CD4-positive, alpha-beta T cell treated with Interleukin-4 for 4 hours (primary cell): ENCODE data around the gene WASL.
"Not testable (repeated sequence)": the region's sequence is repeated elsewhere in the genome, so short reads cannot be mapped to it uniquely, and the experiment has no call there.

Source experiments
- DNase-seq: peaks from one replicate; pipeline ENCODE4 v3.0.0-alpha.2; 2020

WASL gene

DNA sequence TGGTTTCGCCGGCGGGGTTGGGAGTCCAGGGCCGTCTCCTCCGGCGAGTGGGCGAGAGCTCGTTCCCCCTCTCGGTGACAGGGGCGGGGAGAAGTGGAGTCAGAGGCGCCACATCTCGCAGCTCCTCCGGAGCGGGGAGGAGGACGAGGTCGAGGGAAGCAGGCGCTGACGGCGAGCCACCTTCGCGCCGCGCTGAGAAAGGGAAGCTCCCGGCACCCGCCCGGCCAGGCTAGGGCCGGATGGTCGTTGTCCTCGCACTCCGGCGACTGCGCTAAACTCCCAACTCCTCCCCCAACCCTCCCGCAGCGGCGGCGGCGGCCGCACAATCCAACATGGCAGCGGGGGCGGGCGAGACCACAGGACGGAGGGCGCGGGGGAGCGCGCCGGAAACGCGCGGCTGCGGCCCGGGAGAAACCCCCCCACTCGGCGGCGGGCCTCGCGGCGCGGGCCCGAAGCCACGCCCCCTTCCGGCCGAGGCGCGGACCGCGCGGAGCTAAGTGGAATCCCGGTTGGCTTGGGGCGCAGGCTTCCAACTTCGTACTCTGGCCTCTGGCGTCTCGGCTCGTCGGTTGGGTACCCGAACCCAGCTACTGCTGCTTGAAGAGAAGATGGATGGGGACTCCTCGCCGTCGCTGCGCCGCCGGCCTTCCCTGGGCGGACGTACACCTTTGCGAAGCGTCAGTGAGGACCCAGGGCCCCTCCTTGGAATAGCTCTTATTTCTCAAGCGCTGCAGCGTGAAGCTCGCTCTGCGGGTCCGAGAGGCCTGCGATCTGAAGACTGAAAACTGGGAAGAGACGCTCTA, at the start of gene WASL:
WASL (minus strand) TSS at position 270 of the 803 bp plus-strand sequence; CDS start at position 1, 269 bp downstream.
- DNase-seq, result peak; percentile 87

DNA sequence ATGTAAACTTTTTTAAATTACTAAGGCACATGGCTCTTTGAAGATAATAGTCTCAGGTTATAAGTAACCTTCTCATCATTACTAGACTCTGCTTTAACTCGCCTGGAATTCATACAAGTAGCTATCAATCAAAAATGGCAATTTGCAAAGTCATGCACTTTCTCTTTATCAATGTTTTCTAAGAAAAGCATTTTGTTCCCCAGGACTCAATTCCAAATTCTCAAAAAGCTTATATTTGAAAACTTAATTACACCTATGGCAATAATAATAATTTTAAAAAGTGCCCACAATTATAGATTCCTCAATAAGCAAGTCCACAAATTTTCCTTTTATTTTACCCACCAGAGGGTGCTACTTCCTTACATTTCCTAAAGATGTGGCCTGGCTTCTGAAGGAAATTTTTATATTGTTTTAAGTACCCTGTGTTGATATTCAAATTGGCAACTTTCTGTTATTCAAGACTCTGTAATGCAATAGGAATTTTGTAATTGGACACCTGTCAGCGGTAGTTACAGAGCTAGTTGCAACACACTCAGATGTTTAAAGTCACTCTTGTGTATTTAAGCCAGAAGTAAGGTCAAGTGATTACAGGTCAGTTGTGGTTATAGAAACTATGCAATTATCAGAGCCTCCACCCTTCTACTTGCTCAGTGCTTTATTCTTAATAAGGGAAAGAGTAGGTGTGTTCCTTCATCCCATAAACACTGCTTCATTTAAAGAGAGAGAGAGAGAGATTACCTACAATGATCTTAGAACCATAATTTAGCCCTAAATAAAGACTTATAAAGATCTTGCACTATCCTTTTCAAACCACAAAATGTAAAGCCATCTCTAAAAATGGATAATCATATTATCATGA, 49.1 kb upstream of the WASL start:
- no peak for DNase-seq

DNA sequence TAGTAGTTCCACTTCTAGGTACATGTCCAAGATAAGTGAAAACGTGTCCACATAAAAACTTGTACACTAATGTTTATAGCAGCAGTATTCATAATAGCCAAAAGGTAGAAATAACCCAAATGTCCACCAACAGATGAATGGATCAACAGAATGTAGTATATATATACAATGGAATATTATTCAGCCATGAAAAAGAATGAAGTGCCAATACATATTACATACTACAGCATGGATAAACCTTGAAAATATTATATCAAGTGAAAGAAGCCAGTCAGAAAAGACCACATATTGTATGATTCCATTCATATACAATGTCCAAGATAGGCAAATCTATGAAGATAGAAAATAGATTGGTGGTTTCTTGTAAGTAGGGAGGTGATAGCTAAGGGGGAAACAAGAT, 47.8 kb upstream of the WASL start:
- DNase-seq, result no peak

DNA sequence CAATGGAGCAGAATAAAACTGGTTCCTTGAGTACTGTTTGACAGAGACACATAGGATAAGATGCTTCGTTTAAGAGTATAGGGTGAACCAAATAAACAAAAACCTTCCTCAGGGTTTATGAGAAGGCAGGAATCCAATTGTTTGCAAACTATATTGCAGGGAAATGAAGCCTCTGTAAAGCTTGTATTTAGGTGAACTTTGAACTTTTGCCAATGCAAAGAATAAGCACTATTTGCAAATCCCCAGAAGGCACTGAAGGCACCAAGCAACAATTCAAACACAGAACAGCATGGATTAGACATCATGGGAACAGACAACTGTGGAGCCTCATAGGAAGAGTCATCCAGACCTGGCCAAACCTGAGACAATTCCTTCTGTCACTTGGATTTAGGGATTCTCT, 47.1 kb upstream of the WASL start:
- no peak for DNase-seq

DNA sequence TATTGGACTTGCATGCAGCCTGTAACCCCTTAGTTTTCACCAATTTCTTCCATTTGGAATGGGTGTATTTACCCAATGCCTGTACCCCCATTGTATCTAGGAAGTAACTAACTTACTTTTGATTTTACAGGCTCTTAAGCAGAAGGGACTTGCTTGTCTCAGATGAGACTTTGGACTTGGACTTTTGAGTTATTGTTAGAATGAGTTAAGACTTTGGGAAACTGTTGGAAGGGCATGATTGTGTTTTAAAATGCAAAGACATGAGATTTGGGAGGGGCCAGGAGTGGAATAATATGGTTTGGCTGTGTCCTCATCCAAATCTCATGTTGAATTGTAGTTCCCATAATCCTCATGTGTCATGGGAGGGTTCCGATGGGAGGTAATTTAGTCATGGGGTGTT, 46.3 kb upstream of the WASL start:
- DNase-seq, result not testable (repeated sequence)

DNA sequence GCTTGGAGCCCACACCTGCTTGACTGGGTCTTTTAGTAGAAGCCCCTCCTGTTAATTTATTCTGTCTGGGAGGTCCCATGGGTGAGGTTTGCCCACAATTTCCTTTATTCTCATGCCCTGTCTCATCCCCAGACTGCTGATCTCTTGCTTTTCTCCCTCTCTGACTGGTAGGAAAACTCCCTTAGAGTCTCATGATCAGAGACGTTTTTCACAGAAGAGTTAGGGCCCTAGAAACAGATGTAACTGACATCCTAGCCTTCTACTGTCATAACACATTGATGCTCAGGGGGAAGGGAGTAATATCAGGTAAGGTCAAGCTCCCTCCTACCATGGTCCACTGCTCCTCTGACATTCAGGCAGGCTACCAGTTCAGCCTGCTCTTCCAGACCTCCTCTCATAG, 43.7 kb upstream of the WASL start:
- no peak for DNase-seq

DNA sequence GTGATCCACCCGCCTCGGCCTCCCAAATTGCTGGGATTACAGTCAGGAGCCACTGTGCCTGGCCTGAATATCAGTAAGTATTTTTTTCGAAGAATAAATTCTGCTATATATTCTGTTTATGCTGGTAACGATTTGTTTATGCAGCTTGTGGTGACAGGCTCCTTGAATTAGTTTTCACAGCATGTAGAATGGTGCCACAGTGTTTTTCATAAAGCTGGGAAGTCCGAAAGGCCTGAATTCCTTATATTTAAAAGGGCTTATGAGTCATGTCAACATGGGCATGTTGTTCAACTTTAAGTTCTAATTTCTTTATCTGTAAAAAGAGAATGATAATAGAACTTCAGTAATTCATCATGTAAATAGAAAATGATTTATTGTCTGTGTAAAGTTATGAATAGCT, 42.2 kb upstream of the WASL start:
- no peak for DNase-seq

DNA sequence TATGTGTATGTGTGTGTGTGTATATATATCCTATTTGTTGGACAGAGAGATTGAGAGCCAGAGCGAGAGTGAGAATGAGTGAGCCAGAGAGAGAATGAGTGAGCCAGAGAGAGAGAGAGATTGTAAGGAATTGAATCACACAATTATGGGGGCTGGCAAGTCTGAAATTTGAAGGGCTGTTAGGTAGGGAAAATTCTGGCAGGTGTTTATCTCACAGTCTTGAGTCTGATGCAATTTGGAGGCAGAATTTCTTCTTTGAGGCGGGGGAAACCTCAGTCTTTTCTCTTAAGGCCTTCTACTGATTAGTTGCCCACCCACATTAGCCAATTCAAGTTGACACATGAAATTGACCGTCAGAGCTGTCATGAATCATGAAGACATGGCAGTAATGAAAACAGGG, 41.0 kb upstream of the WASL start:
- no peak for DNase-seq

DNA sequence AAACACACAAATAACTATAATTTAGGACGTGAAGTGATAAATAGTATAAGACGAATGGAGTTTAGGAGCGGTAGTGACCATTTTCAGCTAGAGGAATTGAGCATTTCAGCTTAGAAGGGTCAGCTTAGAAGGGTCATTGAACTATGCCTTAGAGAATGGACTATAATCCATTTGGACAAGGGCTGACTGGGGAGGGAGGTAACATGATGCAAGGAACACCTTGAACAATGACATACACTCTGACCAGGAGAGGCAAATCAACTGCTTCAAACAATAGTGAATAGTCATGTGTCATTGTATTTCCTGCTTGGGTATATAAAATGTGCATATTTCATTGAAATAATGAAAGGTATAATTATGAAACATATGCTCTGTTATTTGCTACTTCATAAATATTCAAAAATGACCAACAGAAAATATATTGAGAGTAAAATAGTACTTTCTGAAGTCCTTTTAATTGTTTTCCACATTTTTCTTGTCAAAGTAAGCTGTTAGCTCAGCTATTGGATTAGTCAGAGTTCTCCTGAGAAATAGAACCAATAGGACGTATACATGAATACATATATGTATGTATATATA, 40.5 kb upstream of the WASL start:
- DNase-seq, result no peak

DNA sequence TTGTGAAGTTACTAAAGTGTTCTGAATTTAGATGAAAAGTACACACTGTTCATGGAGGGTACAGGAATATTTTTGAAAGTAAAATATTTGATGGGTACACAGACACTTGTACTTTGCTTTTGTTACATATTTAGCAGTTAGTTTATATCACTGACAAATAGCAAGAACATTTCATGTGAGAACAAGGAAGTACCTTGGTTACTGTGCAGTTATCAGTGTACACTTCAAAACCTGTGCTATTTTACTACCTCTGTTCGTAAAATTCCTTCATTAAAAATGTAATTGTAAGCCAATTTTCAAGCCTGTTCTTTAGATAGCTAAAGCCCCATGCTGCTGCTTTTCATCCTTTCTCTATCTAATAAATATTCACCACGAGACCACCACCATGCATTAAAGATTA, 39.8 kb upstream of the WASL start:
- no peak for DNase-seq

DNA sequence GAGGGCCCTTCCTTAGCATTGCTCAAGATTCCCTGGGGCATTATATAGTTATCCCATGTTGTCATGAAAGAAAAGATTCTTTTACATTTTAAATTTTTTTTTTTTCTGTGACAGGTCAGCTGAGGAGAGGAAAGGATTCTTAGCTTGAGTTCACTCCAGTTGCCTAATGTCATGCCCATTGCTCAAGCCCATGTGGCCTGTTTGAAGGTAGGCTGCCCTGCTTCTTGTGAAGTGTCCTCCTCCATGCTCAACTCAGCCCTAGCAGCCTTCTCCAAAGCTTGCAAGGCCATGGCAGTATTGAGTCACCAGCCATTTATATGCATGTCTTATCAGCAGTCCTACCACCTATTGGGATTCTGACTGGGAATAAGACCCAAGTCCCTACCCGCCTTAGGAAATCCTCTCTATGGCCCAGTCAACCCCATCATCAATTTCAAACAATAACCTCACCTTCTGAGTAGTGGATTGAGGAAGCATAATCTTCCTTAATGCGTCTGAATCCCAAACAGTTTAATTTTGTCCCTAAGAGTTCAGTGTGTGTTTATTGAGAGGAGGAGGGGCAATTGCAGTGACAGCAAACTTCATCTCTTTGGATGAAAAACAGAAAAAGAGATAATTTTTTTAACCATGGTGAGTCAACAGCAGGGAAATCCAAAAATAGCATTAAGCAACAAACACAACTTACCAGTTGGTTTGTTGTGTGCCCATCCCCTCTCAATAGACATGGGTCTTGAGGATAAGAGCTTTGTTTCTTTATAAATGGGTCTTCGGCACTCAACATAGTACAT, 38.6 kb upstream of the WASL start:
- no peak for DNase-seq

DNA sequence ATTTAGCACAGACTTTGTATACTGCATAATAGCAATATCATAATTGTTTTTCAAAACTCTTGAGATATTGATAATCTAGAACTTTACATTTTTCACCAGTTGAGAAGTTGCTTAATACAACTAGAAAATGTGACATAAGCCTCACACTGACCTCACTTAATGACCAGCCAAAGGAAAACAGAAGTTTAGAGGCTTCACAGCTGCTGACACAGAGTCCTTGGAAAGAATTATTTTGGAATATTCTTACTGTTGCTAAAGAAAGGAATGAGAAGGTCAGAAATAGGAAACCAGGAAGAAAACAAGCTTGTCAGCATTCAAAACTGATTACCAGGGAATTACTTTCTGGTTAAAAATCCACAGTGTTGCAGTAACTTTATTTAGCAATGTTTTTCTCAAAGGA, 35.5 kb upstream of the WASL start:
- no peak for DNase-seq

DNA sequence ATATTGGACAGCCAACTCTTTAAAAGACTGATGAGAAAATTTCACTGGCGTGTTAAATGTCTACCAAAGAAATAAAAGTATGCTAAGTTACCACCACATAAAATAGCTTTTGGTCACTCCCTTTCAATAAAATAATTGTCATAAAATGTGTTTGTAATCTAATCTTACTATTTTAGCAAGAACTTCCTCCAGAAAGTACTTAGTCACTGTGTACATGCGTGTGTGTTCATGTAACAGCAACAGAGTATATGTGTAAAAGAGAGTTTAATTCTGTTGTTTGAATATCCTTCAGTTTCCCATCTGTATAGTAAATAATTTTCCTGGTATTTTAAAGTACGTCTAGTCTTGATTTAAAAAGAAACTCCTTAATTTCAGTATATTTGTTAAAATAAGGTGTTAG, 35.0 kb upstream of the WASL start:
- no peak for DNase-seq

DNA sequence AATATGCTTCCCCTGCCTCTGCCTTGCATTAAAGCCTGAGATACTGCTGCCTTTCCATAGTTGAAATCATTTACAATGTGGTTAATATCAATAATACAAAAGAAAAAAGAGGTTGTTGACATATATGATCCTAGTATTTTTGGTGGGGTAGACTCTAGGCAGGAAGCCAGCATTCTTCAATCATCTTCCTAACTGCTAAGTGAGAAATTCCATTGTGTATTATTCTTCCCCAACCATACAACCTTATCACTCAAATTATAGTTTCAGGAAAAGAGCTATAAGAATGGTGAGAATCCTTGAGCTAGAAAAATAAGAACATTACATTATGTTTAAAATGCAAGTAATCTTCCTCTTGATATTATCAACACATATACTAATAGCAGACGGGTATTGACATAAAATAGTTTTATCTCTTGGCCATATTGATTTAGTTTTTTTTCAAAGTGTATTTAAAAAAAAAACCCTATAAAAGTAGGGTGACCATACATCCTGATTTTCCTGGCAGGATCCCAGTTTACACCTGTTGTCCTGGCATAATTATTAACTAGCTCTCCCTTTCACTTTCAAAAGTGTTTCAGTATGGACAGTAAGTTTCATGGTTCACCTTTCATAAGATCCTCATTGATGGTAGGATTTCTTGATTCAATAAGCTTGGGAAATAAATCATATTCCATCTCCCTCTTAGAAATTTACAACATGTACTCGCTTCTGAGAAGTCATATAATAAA, 33.4 kb upstream of the WASL start:
- DNase-seq, result no peak

DNA sequence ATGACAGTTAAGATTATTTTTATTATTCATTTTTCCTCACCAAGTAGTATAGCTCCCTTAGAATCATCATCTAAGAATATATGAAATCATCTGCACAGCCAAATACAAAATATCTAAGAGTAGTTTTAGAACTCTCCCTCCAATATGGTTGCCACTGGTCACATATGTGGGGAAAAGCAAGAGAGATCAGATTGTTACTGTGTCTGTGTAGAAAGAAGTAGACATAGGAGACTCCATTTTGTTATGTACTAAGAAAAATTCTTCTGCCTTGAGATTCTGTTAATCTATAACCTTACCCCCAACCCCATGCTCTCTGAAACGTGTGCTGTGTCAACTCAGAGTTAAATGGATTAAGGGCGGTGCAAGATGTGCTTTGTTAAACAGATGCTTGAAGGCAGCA, 31.7 kb upstream of the WASL start:
- DNase-seq, result not testable (repeated sequence)

DNA sequence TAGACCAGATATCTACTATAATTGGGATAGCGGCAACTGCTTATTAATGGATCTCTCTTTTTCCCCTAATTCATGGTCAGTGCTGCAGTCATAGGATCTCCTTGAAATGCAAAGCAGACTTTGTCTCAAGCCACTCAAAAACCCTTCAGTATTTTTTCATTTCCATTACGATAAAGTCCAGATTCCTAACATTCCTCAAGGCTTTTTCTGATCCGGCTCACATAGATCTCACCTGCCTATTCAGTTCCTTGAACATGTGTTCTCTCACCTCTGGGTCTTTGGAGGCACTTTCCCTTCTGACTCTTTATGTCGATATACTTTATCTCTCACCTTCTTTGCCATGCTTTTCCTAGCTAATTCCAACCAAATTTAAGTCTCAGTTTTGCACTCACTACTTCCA, 25.7 kb upstream of the WASL start:
- DNase-seq, result no peak

DNA sequence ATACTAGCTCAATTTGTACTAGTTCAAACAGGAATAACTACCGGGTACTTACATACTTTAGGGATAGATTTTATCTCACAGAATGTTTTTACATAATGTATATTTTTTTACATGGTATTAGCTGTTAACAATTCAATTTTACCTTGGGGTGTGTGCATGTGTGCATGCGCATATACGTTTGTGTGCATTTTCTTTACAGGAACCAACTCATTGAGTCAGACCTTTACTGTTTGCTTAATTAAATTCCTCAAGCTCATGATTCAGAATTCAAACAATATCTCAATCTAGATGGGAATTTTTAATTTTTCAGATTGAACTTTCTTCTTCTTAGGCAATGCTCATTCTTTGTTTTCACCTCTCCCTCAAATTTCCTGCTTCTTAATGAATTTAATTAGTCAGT, 24.7 kb upstream of the WASL start:
- DNase-seq, result no peak

DNA sequence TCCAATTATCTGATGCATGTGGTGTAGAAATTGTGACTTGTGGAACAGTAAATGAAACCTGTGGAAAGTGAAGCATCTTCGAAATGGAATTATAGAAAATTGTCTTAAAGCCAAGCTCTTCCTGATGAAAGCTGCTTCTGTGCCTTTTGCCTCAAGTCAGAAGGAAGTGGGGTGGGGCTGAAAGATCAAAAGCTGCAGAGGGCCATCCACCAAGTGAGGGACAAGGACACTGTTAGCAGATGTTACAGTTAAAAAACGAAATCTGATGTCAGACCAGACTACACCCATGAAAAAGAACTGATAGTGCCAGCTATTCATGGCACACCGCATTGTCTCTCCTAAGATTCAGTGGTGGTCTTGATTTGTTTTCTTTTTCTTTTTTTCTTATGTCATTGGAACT, 23.8 kb upstream of the WASL start:
- no peak for DNase-seq

DNA sequence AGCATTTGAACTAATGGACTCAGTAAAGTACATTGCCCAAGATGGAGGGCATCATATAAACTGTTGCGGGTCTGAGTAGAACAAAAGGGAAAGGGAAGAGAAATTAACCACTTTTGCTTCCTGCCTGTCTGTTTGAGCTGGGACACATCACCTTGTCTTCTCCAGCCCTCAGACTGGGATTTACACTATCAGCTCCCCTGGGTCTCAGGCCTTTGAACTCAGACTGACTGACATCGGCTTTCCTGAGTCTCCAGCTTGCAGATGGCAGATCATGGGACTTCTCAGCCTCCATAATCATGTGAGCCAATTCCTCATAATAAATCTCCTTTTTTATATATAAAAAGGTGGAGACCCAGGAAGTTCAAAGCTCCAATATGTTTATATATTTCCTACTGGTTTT, 23.0 kb upstream of the WASL start:
- no peak for DNase-seq

DNA sequence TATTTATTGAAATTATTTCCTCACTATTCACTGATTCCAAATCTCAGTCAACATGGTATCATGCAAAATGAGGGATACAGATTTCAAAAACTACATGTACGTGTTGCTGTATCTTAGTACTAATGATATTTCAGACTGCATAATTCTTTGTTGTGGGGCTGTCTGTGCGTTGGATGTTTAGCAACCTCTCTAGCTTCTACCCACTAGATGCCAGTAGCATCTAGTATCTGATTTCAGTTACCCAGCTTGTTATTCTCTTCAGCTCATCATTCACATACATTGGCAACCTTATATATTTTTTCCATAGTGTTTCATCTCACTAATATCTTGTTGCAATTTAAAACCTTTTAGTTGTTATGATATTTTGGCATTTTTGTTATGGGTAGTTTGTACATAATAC, 22.5 kb upstream of the WASL start:
- DNase-seq, result no peak

DNA sequence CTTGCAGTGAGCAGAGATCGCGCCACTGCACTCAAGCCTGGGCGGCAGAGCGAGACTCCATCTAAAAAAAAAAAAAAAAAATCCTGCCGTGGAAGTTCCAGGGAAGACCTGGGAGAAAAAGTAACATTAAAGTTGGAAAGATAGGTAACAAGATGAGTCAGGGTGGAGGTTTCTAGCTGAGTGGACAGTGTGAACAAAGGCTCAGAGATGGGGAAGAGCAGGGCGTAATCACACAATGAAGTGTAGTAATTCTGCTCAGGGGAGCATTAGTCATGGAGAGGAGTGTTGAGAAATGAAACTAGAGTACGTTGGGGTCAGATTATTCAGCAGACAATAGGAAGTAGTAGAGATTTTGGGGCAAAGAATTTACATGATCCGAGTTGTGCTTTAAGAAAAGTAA, 21.6 kb upstream of the WASL start:
- DNase-seq, result peak; percentile 16

DNA sequence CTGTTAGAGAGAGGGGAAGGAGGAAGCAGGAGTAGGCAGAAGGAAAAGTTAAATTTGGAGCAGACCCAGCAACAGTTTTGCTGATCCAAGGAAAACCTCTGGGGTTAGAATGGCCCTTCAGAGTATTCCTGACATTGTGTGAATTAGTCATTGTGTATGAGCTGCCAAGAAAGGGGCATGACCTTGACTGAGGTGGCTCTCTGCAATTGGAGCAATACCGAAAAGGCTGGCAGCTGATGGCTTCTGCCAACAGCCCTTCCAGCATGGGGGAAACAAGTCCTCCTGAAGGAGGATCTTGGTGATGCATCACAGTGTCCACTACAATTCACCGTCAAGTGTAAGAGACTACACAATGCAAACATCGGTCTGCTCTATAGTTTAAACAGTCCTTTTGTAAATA, 20.6 kb upstream of the WASL start:
- no peak for DNase-seq
